NCI-H446 treated with DMSO at 0.1 percent for 48 hours (cell line): ENCODE results near the gene ALG1.
A peak's percentile ranks its signal among the peaks of the same experiment; 100 is the strongest.
"Not testable (repeated sequence)": the region's sequence is repeated elsewhere in the genome, so short reads cannot be mapped to it uniquely, and the experiment has no call there.

Experiments
- DNase-seq: peaks from one replicate; lab custom pipeline; 2025; lab: John Stamatoyannopoulos, UW

The ALG1 gene

GRCh38 chr16:5071681-5072333 lies at the start of gene ALG1:
ALG1 (plus strand) TSS chr16:5071843; CDS start chr16:5071850, 7 bp downstream.
- DNase-seq = peak; percentile 47

GRCh38 chr16:5022521-5022920 lies 49.1 kb upstream of the ALG1 start:
- DNase-seq = no peak

DNA sequence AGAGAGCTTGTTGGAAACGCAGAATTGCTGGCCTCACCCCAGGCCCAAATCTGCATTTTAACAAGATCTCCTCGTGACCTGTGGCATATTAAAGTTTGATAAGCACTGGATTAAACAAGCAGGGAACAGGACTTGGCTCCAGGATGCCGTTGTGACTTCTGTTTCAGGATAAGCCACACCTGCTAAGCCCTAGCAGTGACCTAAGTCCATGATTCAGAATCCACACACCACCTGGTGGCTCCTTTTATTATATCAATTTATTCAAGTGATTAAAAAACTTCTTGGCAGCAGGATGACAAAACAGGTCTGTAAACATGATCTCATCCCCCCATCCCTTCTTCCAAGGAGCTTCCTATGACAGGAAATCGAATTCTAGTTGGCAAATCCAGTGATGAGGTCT lies 47.0 kb upstream of the ALG1 start:
- no peak for DNase-seq

DNA sequence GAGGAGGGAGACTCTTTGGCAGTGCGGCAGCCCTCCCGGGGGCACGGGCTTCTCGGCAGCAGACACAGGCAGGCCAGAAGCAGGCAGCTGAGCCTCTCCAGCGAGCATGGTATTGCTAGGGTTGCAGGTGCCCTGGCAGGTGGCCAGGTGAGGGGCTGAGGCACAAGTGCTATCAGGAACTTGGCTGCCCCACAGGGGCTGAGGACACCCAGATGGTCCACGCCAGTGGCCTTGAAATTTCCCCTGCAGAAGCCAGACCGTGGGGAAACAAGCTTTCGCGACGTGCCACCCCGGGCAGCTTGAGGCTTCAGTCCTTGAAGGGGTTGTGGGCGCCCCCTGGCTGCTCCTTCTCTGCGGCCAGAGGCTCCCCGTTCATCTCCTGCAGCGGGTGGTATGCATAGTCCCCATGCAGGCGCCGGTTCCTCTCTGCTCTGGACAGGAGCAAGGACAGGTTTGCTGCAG lies 46.4 kb upstream of the ALG1 start:
- DNase-seq = no peak

DNA sequence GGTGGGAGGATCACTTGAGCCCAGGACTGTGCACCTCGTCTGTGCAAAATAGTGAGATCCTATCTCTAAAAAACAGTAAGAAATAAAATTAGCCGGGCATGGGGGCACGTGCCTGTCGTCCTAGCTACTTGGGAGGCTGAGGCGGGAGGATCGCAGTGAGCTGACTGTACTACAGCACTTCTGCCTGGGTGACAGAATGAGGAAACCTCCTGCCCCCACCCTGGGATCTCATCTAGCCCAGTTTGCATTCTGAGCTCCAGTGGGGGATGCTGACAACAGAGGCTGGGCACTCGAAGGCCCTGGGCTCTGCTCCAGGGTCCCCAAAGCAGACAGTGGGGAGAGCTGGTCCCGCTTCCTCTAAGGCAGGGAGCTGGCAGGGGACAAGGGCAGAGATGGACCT lies 45.0 kb upstream of the ALG1 start:
- no peak for DNase-seq

DNA sequence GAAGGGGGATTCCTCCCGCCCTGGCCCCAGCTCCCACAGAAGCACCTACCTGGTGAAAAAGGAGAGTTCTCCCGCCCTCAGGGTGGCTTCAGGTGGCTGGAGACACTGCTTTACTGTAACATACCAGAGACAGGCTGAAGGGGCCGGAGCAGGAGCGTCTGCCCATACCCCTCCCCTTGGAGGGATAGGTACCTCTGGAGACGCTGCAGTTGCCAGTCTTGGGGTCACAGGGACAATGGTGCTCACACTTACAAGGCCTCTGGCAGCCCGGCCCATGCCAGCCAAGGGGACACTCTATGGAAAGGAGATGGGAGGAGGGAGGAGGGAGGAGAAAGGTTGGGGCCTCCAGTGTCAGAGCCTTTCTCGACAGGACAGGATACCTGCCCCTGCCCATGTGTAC lies 44.6 kb upstream of the ALG1 start:
- no peak for DNase-seq

DNA sequence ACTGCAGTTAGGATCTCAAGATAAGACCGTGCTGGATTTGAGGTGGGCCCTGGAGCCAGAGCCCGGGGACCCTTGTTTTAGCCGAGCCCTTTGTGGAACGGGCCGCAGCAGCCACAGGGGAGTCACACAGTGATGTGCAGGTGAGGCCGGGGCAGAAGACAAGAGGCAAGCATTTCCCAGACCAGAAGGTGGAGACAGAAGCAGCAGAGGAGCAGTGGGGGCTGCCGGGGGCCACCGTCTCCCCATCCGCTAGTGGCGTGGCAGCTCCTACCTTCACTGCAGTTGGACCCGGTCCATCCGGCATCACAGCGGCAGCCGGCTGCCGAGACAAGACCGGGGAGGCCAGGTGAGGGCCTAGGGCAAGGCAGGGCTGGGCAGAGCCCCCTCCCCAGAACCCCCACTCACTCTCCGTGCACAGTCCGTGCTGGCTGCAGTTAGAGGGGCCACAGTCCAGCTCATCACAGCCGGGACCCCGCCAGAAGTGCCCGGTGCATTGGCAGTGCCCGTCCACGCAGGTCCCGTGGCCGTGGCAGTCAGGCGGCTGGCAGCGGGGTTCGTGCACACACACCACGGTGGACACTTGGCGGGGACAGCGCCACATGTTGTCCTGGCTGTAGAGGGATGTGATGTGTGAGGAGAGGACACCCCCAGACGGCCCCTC lies 43.9 kb upstream of the ALG1 start:
- DNase-seq = no peak

GRCh38 chr16:5028950-5029475 lies 42.6 kb upstream of the ALG1 start:
- no peak for DNase-seq

DNA sequence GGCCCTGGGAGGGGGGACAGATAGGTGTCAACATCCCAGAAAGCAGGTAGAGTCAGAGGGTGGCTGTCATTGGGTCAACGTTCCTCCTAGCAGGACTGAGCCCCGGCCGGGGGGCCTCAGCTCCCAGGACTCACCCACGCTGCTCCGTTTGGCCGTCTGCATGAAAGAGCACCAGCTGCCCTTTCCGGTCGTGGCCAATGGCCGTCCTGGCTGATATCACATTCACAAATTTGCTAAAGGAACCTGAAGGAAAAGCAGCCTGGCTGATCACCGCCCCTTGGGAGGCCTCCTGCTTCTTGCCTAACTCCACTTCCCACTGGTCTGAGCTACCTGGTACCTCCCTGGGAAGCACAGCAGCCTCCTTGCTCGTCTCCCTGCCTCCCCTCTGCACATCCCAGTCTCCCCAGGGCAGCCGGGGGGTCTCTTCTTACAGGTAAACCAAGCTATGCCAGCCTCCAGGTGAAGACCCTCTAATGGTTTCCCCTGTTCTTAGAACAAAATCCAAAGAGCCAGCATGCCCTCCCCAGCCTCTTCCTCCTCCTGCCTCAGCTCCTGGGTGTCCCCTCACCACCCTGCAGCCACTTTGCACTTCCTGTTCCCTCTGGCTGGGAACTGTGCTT lies 41.3 kb upstream of the ALG1 start:
- DNase-seq = no peak

DNA sequence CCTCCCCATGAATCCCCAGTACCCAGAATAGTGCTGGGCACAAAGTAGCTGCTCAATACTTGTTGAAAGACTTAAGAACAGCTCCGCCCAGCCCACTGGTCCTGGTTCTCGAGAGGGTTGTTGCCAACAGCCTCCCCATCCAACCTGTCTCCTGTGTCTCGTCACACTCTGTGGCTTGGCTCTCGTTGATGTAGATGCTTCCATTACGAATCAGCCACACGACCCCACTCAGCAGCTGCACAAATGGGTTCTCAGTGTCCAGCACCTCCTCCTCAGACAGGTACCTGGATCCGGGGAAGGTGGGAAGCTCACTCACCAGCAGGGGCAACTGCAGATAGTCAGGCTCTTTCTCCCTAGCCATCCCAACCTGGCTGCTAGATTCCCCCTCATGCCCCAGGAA lies 40.0 kb upstream of the ALG1 start:
- no peak for DNase-seq

GRCh38 chr16:5032748-5033167 lies 38.9 kb upstream of the ALG1 start:
- no peak for DNase-seq

- DNase-seq = peak; percentile 41
Measured at GRCh38 chr16:5033256-5034166, 38.1 kb upstream of the ALG1 start, which contains the start of gene NAGPA. NAGPA (minus strand) TSS chr16:5033935; CDS start chr16:5033914, 21 bp downstream.

DNA sequence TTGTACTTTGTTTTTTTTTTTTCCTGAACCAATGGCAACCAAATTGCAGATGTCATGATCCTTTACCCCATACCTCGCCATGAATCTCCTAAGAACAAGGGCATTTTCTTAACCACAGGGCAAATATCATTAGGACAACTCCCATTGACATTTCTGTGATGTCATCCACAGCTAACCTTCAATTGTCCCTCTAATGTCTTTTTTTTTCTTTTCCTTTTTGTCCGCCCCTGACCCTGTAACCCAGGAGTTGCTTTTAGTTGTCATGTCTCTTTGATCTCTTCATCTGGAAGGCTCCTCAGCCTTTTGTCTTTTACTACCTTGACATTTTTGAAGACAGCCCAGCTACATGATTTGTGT lies 37.5 kb upstream of the ALG1 start:
- no peak for DNase-seq

DNA sequence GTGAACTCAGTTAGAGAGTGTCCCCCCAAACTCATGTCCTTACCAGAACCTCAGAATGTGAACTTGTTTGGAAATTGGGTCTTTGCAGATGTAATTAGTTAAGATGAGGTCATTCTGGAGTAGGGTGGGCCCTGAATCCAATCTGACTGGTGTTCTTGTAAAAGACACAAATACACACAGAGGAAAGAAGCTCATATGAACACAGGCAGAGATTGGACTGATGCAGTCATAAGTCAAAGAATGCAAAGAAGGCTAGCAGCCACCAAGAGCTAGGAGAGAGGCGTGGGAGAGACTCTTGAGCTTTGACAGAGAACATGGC lies 35.8 kb upstream of the ALG1 start:
- DNase-seq = no peak

DNA sequence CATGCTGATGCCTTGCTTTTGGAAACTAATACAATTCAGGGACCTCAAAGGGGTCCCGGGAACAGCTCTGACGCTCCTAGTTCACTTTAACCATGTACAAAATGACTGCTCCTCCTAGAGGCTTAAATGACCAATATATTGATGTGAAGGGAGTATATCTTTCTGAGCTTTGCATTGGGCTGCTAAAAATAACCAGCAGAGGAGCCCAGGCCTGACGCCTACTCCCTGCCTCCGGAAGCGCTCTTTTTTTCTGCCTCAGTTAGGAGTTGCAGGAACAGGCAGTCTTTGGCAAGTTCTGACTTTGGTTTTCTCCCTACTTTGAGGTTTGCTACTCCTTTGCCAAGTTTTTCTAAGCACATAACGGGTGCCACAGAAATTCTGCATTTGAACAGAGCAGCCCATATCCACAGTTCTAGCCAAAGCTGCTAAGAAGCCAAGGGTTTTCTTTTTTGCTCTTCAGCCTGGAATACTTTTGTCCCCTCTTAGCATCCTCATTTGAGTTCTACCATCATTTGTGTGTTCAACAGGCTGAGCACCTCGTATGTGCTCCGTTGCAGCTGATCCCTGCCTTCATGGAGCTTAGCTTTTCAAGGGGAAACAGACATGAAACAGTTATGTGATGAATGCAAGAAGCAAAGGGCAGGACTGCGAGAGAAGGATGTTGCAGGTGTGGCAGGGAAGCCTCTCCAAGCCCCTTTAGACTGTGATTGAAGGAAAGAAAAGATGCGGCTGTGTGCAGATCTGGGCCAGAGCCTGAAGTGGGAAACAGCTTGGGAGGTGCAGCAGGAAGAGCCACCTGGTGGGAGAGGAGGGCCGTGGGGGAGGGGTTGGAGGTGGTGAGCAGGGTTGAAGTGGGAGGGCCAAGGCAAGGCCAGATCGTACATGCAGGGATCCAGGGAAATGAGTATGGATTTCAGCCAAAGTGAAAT lies 35.2 kb upstream of the ALG1 start:
- no peak for DNase-seq

DNA sequence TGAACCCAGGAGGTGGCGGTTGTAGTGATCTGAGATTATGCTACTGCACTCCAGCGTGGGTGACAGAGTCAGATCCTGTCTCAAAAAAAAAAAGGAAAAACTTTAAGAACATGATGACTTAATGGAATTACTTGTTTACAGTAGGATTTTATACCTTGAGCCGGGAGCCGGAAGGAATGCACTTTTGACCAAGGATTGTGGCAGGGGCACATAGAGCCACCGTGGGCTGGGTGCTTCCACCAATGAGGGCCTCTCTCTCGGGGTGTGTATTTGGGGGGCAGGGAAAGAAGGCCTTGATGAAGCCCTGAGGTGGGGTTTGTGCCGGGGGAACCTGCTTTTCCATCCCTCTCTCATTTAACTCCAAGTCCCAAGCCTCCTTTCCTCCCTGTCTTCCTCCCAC lies 31.2 kb upstream of the ALG1 start:
- no peak for DNase-seq

GRCh38 chr16:5041600-5042133 lies 30.0 kb upstream of the ALG1 start:
- DNase-seq = no peak

GRCh38 chr16:5042574-5043171 lies 29.0 kb upstream of the ALG1 start:
- DNase-seq = no peak

DNA sequence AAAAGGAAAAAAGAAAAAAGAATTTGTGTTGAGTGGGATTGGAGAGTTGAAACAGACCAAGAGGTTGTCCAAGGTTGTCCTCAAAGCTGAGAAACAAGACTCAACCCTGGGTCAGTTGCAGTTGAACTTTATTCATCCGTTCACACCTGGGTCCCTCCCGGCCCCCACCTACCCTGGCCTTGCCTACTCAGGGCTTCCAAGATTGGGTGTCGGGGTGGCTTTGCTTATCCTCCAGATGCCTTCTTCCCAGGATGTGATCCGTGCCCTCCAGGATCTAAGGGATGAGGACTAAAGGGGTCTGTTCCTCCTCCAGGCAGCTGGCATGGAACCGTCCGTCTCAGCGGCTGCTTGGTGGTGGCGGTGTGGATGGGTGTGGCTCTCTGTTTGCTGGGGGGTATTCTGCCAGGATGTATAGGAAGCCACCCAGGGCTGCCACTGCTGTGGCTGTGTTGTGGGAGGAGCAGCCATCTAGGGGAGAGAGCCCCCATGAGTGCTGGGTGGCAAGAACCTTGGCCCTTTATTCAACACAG lies 27.6 kb upstream of the ALG1 start:
- DNase-seq = no peak

- DNase-seq = not testable (repeated sequence)
Measured at GRCh38 chr16:5044581-5044980, 27.1 kb upstream of the ALG1 start.
